ENCODE results near the gene RAPGEF6.
"Not testable (repeated sequence)": the region's sequence is repeated elsewhere in the genome, so short reads cannot be mapped to it uniquely, and the experiment has no call there.

The RAPGEF6 gene, protein sequence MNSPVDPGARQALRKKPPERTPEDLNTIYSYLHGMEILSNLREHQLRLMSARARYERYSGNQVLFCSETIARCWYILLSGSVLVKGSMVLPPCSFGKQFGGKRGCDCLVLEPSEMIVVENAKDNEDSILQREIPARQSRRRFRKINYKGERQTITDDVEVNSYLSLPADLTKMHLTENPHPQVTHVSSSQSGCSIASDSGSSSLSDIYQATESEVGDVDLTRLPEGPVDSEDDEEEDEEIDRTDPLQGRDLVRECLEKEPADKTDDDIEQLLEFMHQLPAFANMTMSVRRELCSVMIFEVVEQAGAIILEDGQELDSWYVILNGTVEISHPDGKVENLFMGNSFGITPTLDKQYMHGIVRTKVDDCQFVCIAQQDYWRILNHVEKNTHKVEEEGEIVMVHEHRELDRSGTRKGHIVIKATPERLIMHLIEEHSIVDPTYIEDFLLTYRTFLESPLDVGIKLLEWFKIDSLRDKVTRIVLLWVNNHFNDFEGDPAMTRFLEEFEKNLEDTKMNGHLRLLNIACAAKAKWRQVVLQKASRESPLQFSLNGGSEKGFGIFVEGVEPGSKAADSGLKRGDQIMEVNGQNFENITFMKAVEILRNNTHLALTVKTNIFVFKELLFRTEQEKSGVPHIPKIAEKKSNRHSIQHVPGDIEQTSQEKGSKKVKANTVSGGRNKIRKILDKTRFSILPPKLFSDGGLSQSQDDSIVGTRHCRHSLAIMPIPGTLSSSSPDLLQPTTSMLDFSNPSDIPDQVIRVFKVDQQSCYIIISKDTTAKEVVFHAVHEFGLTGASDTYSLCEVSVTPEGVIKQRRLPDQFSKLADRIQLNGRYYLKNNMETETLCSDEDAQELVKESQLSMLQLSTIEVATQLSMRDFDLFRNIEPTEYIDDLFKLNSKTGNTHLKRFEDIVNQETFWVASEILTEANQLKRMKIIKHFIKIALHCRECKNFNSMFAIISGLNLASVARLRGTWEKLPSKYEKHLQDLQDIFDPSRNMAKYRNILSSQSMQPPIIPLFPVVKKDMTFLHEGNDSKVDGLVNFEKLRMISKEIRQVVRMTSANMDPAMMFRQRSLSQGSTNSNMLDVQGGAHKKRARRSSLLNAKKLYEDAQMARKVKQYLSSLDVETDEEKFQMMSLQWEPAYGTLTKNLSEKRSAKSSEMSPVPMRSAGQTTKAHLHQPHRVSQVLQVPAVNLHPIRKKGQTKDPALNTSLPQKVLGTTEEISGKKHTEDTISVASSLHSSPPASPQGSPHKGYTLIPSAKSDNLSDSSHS (N-terminal part only)

DNA sequence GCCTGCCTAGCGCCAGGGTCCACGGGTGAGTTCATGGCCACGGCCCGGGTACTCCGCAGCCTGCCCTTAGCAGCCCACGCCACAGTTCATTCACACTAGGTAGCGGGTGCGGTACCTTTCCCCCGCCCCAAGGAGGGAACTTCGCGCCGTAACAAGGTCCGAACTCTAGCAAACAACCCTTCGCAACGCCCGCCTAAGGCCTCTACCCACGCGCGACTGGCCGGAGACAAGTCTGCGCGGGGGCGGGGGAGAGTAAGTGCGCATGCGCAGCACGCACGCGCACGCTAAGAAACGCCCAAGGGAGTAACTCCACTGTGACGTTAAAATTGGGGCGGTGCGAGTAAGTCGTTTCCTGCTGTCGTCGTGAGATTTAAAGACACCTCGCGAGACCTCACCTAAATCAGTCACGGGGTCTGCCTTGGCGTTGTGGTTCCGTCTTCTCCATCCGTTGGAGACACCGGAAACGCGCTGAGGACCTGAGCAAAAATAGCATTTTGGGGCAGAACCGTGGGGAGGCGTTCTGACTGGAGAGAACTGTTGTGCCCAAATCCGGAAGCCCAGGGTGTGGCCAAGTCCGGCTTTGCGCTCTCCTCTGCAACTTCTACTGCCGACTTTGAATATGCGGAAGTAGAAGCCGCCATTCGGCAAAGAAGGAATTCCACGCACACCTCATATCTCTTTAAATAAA, at the start of gene RAPGEF6:
TSS of gene RAPGEF6 (minus strand) at position 234 of the 688 bp plus-strand sequence. CDS start at position 35, 199 bp downstream.
- DNase-seq: peak; percentile 96 to 100

DNA sequence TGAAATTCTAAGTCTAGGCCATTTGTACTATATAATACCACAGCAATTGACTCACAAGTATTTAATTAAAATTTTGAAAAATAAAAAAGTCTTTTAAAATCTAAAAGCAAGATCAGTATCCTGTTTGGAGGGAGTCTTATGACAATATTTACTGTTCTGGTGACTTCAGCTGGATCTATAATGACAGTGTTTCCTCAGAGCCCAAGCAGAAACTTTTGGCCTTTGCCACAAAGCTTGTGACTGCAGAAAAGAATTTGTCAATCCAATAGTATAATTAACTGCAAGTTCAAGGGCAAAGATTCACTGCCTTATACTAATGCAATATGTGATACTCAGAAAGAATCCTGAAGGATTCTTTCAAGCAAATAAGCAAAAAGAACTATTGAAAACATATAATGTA, 49.6 kb upstream of the RAPGEF6 start:
- no peak for DNase-seq

DNA sequence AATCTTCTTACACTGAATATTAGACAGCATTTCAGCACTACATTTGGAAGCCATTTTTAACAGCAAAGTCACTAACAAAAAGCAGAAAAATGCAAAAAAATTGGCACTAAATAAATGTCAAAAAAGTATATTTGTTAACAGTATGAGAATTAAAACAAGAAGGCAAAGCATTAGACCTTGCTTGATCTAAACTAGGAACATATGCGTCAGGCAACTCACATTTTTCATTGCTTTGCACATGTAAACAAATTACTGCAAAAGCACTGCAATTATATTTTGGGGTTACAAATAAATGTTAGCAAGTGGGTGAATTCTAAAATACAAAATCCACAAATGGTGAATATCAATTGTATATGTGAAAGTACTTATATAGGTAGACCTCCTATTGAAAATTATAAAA, 49.0 kb upstream of the RAPGEF6 start:
- no peak for DNase-seq

DNA sequence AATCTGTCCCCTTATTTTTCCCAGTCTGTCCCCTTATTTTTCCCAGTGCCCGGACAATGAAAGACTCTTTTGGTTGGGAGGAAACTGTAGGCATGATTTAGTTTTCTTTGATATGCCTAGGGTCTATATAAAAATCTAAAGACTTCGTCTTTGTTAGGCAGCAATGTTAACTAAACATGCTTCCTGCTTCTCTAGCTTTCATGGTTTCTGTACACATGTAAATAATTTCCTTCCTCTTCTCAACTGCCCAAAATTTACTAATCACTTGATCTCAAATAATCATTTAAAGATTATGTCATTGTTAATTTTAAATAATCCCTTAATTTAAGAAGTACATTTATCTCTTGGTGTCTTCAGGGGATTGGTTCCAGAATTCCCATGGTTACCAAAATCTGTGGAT, 47.8 kb upstream of the RAPGEF6 start:
- DNase-seq: peak in 1 of 2 donors; percentile 39

DNA sequence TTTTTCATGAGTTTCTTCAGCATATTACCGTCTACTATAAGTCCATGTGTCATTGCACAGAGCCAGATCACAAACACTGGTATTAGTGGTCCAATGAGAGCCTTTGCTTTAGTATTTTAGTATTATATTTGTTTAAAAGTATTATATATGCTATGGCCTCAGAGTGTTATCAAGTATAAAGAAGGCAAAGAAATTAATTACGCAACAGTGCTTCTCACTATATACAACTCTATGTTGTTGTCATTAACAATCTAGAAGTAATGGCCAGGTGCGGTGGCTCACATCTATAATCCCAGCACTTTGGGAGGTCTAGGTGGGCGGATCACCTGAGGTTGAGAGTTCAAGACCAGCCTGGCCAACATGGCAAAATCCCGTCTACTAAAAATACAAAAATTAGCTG, 47.1 kb upstream of the RAPGEF6 start:
- DNase-seq: no peak

DNA sequence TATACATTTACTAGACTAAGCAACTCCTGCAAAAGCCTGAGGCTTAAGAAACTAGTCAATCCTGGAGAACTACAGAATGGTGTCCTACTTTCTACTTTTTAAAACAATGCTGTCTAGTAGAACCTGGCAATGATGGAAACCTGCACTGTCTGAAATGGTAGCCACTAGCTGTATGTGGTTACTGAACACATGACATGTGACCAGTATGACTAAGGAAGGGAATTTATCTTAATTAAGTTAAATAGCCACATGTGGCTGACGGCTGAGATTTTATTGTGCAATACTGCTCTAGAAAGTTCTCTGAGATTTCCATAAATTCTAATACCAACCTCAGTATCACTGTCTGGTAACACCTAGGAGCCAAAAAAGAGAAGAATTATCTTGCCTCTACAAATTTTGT, 44.9 kb upstream of the RAPGEF6 start:
- DNase-seq: no peak

DNA sequence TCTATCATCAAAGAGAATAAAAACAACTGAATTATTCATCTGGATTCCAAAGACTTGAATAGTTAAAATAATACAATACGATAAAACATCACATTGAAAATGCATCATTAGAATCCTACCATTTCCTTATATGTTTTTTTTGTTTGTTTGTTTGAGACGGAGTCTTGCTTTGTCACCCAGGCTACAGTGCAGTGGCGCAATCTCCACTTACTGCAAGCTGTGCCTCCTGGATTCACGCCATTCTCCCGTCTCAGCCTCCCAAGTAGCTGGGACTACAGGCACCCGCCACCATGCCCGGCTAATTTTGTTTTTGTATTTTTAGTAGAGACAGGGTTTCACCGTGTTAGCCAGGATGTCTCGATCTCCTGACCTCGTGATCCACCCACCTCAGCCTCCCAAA, 43.2 kb upstream of the RAPGEF6 start:
- DNase-seq: not testable (repeated sequence)

DNA sequence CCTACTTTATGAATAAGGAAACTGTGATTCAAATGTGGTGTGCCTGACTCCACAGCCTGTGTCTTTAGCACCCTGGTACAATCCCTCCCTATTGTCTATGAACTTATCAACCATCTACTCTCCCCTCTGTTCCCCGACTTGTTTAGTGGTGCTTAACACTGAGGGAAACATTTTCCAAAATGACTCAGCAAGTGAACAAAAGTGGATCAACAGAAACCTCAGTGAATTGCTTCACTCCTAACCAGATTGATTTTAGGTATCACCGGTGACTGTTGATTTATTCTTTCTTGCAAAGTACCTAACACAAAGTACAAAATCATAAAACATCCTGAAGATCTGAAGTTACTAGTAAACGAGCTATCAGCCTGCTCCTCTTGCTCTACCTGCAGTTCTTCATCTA, 42.1 kb upstream of the RAPGEF6 start:
- no peak for DNase-seq

DNA sequence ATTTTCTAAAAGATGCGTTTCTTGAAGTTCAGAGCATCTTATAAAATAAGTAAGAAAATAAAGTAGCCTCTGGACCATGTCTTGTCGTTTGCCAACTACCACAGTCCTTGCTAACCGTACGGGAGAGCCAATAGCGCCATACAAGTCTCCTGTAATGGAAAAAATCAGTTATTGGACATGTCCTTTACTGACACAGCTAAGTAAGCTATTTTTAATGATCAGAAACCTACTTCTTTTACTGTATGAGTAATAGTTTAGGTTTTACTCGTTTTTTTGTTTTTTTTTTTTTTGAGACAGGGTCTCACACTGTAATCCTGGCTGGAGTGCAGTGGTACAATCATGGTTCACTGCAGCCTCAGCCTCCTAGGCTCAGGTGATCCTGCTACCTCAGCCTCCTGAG, 37.7 kb upstream of the RAPGEF6 start:
- DNase-seq: no peak

DNA sequence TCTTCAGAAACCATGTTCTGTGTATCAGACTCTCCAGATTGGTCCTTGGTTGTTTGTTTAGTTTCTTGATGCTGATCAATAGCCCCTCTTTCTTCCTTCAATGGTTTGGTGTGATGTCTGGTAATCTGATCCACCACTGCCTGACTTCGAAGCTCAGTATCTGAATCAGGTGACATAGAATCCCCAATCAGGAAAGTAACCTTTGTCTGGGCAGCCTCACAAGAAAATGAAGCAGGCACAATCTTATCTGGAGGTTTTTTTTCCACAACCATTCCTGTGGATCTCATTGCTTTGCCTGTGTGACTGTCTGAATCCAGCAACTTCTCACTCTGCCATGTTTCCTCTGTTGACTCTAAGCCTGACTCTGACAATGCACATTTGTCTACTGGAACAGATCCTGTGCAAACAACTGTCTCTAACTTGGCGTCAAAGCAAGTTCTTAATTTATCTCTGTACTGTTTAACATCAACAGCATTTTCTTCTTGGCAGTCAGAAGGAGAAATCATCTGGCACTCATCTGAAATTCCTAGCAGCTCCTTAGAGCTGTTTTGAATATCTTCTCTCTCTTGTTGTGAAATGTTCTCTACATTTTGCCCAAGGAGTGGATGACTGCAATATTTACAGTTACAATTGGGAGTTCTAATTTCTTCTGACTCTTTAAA, 37.1 kb upstream of the RAPGEF6 start:
- DNase-seq: no peak

DNA sequence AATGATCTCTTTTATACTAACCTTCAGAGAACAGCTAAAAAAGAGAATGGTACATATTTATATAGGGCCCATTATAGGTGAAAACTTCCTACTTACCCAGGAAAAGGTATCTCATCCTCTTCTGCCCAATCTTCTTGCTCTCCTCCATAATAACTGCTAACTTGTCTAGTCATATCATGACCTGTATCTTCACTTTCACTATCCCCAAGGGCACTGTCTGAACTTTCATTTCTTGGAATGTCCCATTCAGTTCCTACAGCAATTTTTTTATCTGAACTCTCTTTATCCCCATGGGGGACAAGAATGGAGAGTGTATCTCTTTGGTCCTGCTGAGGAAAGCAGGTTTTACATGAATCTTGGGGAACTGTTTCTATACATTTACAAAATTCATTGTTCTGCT, 36.4 kb upstream of the RAPGEF6 start:
- peak in 1 of 2 donors; percentile 27 for DNase-seq

DNA sequence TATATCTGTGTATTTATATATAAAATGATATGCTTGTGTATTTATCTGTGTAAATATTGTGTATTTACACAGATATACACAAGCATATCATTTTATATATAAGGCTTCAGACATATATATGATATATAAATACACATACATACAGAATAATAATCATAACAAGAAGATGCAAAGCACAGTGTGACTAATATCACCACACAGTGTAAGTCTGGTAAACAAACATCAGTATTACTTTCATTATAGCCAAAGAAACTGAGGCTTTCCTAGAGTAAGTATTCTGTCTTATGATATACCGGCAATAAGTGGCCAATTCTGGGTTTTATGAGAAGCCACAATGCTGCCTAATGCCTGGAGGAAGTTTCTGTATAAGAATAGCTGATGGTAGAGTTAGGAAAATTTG, 29.9 kb upstream of the RAPGEF6 start:
- DNase-seq: no peak

DNA sequence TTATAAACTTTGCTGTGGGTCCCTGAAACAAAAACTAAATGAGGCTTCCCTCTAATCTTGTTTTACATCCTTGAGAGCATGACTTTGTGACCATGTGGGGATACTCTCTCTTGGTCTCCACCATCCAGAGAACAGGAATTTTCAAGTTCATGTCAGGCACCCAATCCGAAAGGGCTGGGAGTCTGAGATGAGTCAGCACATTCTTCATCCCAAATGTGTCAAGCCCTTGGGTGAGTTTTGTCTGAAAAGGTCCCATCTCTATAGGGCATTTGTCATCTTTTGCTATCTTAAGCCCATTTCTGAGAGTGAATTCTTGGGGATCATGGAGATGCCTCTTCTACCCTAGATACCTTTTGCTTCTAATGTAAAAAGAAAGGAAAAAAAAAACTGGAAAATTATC, 26.9 kb upstream of the RAPGEF6 start:
- no peak for DNase-seq

DNA sequence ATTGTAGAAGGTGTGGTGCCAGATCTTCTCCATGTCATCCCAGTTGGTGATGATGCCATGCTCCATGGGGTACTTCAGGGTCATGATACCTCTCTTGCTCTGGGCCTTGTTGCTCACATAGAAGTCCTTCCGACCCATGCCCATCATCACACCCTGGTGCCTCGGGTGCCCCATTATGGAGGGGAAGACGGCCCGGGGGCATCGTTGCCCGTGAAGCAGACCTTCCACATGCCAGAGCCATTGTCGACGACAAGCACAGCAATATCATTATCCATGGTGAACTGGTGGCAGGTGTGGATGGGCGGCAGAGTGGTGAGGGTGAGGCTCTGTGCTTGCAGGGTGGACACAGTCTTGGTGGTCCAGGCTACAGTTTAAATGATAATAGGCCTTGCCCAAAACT, 24.8 kb upstream of the RAPGEF6 start:
- DNase-seq: no peak

DNA sequence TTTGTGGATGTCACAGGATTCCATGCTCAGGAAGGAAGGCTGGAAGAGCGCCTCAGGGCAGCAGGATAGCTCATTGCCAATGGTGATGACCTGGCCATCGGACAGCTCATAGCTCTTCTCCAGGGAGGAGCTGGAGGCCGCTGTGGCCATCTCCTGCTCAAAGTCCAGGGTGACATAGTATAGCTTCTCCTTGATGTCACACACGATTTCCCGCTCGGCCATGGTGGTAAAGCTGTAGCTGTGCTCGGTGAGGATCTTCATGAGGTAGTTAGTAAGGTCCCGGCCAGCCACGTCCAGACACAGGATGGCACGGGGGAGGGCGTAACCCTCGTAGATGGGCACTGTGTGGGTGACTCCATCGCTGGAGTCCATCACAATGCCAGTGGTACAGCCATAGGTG, 24.3 kb upstream of the RAPGEF6 start:
- DNase-seq: no peak

DNA sequence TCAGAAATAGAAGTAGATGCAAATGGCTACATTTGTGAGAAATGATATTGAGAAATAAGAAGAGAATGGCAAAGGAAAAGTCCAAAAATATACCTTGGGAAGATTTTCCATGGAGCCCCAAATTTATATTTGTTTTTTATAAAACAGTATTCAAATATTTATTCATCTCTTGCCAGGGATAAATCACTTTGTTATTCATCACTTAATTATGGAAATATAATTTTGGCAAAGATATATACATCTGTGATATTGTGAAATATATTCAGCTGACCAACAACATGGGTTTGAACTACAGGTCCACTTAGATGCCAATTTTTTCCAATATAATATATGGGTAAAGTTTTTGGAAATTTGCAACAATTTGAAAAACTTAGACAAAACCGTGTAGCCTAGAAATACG, 19.7 kb upstream of the RAPGEF6 start:
- DNase-seq: no peak

DNA sequence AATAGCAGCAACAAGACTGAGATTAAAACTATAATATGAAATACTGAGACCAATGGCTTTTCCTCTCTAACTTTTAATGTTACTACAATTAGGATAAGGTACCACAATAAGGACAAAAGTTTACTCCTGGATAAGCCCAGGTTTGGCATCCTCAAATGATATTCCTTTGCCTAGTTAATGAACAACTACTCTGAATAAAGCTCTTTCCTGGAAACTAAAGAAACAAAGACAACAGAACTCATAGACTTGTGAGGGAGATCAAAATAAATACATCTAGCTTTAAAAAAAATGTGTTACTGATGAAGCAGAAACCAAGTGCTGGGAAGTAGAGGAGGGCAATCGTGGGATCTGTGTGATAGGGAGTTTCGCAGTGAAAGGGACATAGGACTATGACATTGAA, 19.3 kb upstream of the RAPGEF6 start:
- DNase-seq: no peak

DNA sequence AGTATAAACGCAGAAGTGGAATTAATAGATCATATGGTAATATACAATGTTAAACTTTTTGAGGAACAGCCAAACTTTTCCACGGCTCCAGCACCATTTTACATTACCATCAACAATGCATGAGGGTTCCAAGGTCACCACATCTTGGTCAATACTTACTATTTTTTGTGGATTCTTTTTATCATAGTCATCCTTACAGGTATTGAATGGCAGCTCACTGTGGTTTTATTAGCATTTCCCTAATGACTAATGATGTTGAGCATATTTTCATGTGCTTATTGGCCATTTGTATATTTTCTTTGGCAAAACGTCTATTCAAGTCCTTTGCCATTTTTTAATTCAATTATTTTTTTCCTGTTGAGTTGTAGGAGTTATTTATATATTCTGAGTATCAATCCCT, 14.1 kb upstream of the RAPGEF6 start:
- DNase-seq: no peak

DNA sequence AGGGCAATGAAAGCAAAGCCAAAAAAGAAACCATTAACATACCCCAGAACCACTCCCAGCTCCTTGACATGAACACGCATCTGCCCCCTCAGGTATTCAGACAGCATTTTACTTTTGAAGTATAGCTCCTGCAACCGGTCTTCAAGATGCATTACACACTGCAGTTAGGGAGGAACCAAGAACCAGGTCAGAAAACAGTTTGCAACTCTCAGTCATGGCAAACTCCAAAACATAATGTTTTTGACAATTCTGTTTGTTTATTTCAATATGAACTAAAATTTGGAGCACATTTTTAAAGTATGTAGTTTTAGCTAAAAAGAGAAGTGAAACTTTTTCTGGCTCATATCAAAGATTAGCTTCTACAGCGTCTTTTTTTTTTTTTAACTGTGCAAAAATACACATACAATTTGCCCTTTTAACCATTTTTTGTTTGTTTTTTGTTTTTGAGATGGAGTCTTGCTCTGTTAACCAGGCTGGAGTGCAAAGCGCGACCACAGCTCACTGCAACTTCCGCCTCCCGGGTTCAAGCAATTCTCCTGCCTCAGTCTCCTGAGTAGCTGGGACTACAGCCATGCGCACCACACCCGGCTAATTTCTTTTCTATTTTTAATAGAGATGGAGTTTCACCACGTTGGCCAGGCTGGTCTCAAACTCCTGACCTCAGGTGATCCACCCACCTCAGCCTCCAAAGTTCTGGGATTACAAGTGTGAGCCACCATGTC, 12.2 kb upstream of the RAPGEF6 start:
- no peak for DNase-seq

DNA sequence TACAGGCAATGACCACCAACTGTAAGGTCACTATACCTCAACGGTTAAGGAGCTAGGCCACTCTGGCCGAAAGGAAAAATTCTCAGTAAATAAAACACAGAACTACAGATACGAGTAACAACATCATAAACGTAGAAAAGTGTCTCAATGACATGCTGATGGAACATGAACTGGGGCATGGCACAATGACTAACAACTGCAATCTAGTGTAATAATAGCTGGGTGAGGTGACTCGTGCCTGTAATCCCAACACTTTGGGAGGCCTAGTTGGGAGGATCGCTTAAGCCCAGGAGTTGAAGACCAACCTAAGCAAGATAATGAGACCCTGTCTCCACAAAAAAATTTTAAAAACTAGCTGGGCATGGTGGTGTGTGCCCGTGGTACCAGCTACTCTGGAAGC, 9.8 kb upstream of the RAPGEF6 start:
- DNase-seq: no peak

DNA sequence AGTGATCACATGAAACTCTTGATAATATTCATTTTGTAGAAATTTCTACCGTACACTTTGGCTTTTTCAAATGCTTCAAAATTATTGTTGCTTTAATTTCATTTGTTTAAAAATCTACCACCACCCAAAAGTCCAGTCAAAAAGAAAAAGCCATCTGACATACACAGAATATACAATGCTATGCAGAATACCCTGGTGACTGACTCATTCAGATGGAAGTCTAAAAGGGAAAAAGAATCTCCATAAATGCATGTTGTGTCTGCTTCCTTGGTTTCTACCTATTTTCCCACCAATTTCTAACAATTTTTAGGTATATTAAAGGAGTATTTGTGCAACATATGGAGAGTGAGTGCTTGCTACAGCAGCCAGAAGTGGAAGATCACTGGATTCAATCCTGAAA, 9.3 kb upstream of the RAPGEF6 start:
- DNase-seq: no peak
